HCT116 (cell line): ENCODE results near the gene MERTK. TPM values are rescaled to one million over a fixed set of nuclear protein-coding genes. Genes with fewer than 3 reads are reported as not detected.

Experiments used
- ATAC-seq: fragments of 200-7000 bp; cut with Tn5 transposase; 2 replicates; pipeline ENCODE4 v1.9.1; 2020; ENCODE audit warnings: mild to moderate bottlenecking, moderate library complexity
- BruUV-seq: library from RNA; stranded (reverse); fragments of 400-500 nt; replicated peaks from 2 replicates; lab custom pipeline; 2021; lab: Mats Ljungman, UMichigan
- CTCF ChIA-PET: fragments of 300-600 bp; sonication (Branson Sonifier 250); formaldehyde crosslinking; loops from one replicate; lab custom pipeline; 2021; ENCODE audit warnings: antibody characterized with exemption; lab: Charles Lee
- POLR2A ChIA-PET: fragments of 300-600, 350-600 bp; sonication (Branson Sonifier 250); formaldehyde crosslinking; loops from one replicate; lab custom pipeline; 2021; ENCODE audit warnings: antibody characterized with exemption; lab: Charles Lee
- RAD21 ChIA-PET, 2 experiments: fragments of 300-600 bp; sonication (Branson Sonifier 250); formaldehyde crosslinking; loops; one replicate each; lab custom pipeline; 2023; ENCODE audit warnings: low total read pairs in 2 of 2; ENCODE audit not compliant: uncharacterized antibody in 2 of 2, unreplicated experiment in 2 of 2, low non-redundant PET in 1 of 2; lab: Charles Lee
- DNase-seq: peaks from one replicate; pipeline ENCODE4 v3.0.0-alpha.2; 2010; ENCODE audit warnings: low read depth, low spot score
- H2AFZ ChIP-seq: fragments of 200-600 bp; shearing (Covaris generic), sonication (generic); 2 replicates; pipeline ENCODE4 v1.6.1; 2017; ENCODE audit warnings: low read depth, mixed run types, mixed read lengths, antibody characterized with exemption, low read length; ENCODE audit not compliant: poor library complexity, severe bottlenecking
- H3K27ac ChIP-seq: 2 replicates; pipeline ENCODE4 v1.5.1; 2012; ENCODE audit warnings: low read depth, low read length
- H3K27me3 ChIP-seq: fragments of 200-600 bp; sonication (generic); 2 replicates; pipeline ENCODE4 v1.6.1; 2016; ENCODE audit warnings: mixed run types, low read length, mixed read lengths; ENCODE audit not compliant: insufficient read depth
- H3K36me3 ChIP-seq, 2 experiments: fragments of 200-500 bp in 1 of 2; fragments of 200-600 bp in 1 of 2; sonication (Bioruptor generic) in 1 of 2; sonication (generic) in 1 of 2; 2 replicates each; pipeline versions ENCODE4 v1.5.1 to v1.6.1; 2014 to 2016; ENCODE audit warnings: low read length in 2 of 2, inconsistent platforms in 1 of 2, mixed read lengths in 1 of 2, mixed run types in 1 of 2; ENCODE audit not compliant: insufficient read depth in 2 of 2, control insufficient read depth in 1 of 2
- H3K4me1 ChIP-seq, 2 experiments: fragments of 200-600 bp in 1 of 2; sonication (generic) in 1 of 2; 2 replicates each; pipeline versions ENCODE4 v1.5.1 to v1.6.1; 2012 to 2017; ENCODE audit warnings: low read length in 2 of 2, inconsistent platforms in 1 of 2, mild to moderate bottlenecking in 1 of 2, mixed read lengths in 1 of 2, mixed run types in 1 of 2, moderate library complexity in 1 of 2; ENCODE audit not compliant: insufficient read depth in 2 of 2, control insufficient read depth in 1 of 2
- H3K4me2 ChIP-seq: fragments of 200-600 bp; sonication (generic); 2 replicates; pipeline ENCODE4 v1.6.1; 2017; ENCODE audit warnings: mixed run types, low read length, mixed read lengths
- H3K4me3 ChIP-seq, 2 experiments: fragments of 200-600 bp in 1 of 2; sonication (generic) in 1 of 2; replicated peaks in 1 of 2; 2 replicates each; pipeline ENCODE4 v1.5.1; 2011 to 2016; ENCODE audit warnings: low read length in 2 of 2, control low read depth in 1 of 2, low read depth in 1 of 2, mild to moderate bottlenecking in 1 of 2, mixed read lengths in 1 of 2, mixed run types in 1 of 2
- H3K79me2 ChIP-seq: fragments of 200-600 bp; sonication (generic); 2 replicates; pipeline ENCODE4 v1.6.1; 2017; ENCODE audit warnings: mild to moderate bottlenecking, mixed run types, low read length, moderate library complexity, mixed read lengths; ENCODE audit not compliant: insufficient read depth
- H3K9ac ChIP-seq: fragments of 200-600 bp; sonication (generic); 2 replicates; pipeline ENCODE4 v1.6.1; 2016; ENCODE audit warnings: low read length, mixed read lengths
- H3K9me2 ChIP-seq: fragments of 200-600 bp; sonication (generic), shearing (Covaris generic); 2 replicates; pipeline ENCODE4 v1.6.1; 2017; ENCODE audit warnings: mixed run types, mild to moderate bottlenecking, moderate library complexity; ENCODE audit not compliant: insufficient read depth
- H3K9me3 ChIP-seq, 2 experiments: fragments of 200-500 bp in 1 of 2; fragments of 200-600 bp in 1 of 2; sonication (Bioruptor generic) in 1 of 2; sonication (generic) in 1 of 2; 2 replicates each; pipeline ENCODE4 v1.6.1; 2014 to 2017; ENCODE audit warnings: low read length in 2 of 2, mixed read lengths in 2 of 2, inconsistent platforms in 1 of 2, low read depth in 1 of 2, mild to moderate bottlenecking in 1 of 2, mixed run types in 1 of 2, moderate library complexity in 1 of 2; ENCODE audit not compliant: control insufficient read depth in 1 of 2, insufficient read depth in 1 of 2
- H4K20me1 ChIP-seq: fragments of 200-600 bp; sonication (generic), shearing (Covaris generic); 2 replicates; pipeline ENCODE4 v1.6.1; 2017; ENCODE audit warnings: mixed run types, mild to moderate bottlenecking, moderate library complexity; ENCODE audit not compliant: insufficient read depth
- CBX3 ChIP-seq: IDR thresholded peaks from 2 replicates; pipeline ENCODE4 v1.6.1; 2012; ENCODE audit warnings: low read depth
- ELF1 ChIP-seq: IDR thresholded peaks from 2 replicates; pipeline ENCODE4 v1.6.1; 2012; ENCODE audit warnings: low read depth, borderline replicate concordance
- FOSL1 ChIP-seq: IDR thresholded peaks from 2 replicates; pipeline ENCODE4 v1.6.1; 2012; ENCODE audit warnings: low read depth
- JUND ChIP-seq: IDR thresholded peaks from 2 replicates; pipeline ENCODE4 v1.6.1; 2012
- SIN3A ChIP-seq: IDR thresholded peaks from 2 replicates; pipeline ENCODE4 v1.6.1; 2012; ENCODE audit warnings: low read depth
- SRF ChIP-seq: IDR thresholded peaks from 2 replicates; pipeline ENCODE4 v1.6.1; 2012; ENCODE audit warnings: low read depth
- TCF7L2 ChIP-seq: IDR thresholded peaks from 2 replicates; pipeline ENCODE4 v1.7.0; 2011; ENCODE audit warnings: borderline replicate concordance, inconsistent platforms; ENCODE audit not compliant: insufficient read depth, insufficient read length; ENCODE audit errors: extremely low read depth
- ZFX ChIP-seq: fragments of 450-650 bp; IDR thresholded peaks from 2 replicates; pipeline ENCODE4 v1.6.1; 2017
- ZNF274 ChIP-seq: fragments of 200-500 bp; sonication (Bioruptor generic); IDR thresholded peaks from 2 replicates; pipeline ENCODE4 v1.6.1; 2014; ENCODE audit warnings: mild to moderate bottlenecking, low read depth, low read length, inconsistent platforms
- intact Hi-C: fragments of 100-400 bp; cut with micrococcal nuclease; formaldehyde crosslinking; loops from 2 replicates; pipeline ENCODE4 v1.10.0; 2022
- total RNA-seq: library from RNA; stranded (reverse); gene quantifications from one replicate; pipeline ENCODE4 v1.2.1, GENCODE V29; 2021; ENCODE audit not compliant: unreplicated experiment
- TF ChIP-seq, protein P1 (sequence below): IDR thresholded peaks from 2 replicates; pipeline ENCODE4 v1.6.1; 2011; ENCODE audit warnings: mild to moderate bottlenecking, low read length, moderate library complexity; ENCODE audit not compliant: insufficient replicate concordance; ENCODE audit errors: extremely low read depth
- TF ChIP-seq, protein P2 (sequence below), 3 experiments: fragments of 200-600 bp in 1 of 3; sonication (generic) in 1 of 3; IDR thresholded peaks in 2 of 3; conservative IDR thresholded peaks in 1 of 3; 2 replicates each; pipeline ENCODE4 v1.5.1; 2012 to 2017; ENCODE audit warnings: low read depth in 2 of 3, low read length in 2 of 3, antibody characterized with exemption in 1 of 3, borderline replicate concordance in 1 of 3, control low read depth in 1 of 3, mild to moderate bottlenecking in 1 of 3, mixed read lengths in 1 of 3, mixed run types in 1 of 3, moderate library complexity in 1 of 3; ENCODE audit not compliant: insufficient read depth in 1 of 3
- TF ChIP-seq, protein P3 (sequence below): IDR thresholded peaks from 2 replicates; pipeline ENCODE4 v1.6.1; 2012; ENCODE audit warnings: low read depth

The MERTK gene
- total RNA-seq, 1 experiment from 2014 or later: 5.7 TPM

DNA sequence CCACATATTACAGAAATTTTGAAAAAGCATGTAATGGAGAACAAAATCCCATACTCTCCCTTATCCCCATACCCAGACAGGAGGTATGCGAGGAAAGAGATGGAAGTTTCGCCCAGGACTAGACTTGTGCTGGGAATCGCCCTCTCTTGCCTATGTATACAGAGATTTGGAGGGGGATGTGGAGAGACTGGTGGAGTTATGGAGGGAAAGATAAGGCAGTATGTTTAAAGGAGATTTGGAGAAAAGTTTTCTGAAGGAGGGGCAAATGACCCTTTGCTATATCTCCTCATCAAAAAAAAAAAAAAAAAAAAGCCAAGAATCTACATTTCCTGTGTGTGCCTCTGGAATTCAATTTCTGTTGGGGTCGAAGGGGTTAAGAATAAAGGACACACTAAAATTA, 75.3 kb downstream of the MERTK start:
- no peak for ATAC-seq
- Histone ChIP-seq H3K4me1 (peaks cover 30 to 43% of the 10 kb centered on the region in 2 experiments), H3K27ac (no peak overlapping the region), H3K4me2 (peak overlapping the region; percentile 60), H3K9me3 (peaks cover 0 to 4% of the 10 kb centered on the region in 2 experiments; a peak in 1 of 4 replicates), H3K79me2 (no peaks in the 10 kb centered on the region), H3K9me2 (no peaks in the 10 kb centered on the region), H4K20me1 (no peaks in the 10 kb centered on the region), H3K36me3 (no peaks in the 10 kb centered on the region), H3K9ac (no peak overlapping the region), H3K27me3 (no peaks in the 10 kb centered on the region), H3K4me3 (peak overlapping the region in 1 of 2 experiments; percentile 14; a peak in 1 of 4 replicates), H2AFZ (no peak overlapping the region)
- RAD21 ChIA-PET: no interaction called here
- no TSS peak for BruUV-seq
- POLR2A ChIA-PET: no interaction called here
- no peak for TF ChIP-seq CBX3
- DNase-seq: no peak
- CTCF ChIA-PET: no interaction called here
- intact Hi-C loops: no loop called here

DNA sequence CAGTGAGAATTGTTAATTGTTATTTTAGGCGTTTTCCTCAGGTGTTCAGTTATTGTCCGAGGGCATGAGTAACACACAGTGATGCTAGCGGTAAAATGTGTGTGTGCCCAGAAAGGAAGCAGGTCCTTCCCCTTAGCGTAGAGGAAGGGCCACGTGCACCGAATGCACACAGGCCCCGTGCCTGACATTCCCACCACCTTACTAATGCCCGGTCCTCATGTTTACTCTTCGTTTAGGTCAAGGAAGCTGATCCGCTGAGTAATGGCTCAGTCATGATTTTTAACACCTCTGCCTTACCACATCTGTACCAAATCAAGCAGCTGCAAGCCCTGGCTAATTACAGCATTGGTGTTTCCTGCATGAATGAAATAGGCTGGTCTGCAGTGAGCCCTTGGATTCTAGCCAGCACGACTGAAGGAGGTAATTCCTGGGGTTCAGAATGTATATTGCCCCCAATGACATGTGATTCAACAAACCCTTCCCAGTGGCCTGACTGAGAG, 76.7 kb downstream of the MERTK start:
- ATAC-seq: peak; percentile 96
- TF ChIP-seq TCF7L2: peak; percentile 92
- TF ChIP-seq ZNF274: no peak
- TF ChIP-seq ZFX: no peak
- TF ChIP-seq, protein P1, sequence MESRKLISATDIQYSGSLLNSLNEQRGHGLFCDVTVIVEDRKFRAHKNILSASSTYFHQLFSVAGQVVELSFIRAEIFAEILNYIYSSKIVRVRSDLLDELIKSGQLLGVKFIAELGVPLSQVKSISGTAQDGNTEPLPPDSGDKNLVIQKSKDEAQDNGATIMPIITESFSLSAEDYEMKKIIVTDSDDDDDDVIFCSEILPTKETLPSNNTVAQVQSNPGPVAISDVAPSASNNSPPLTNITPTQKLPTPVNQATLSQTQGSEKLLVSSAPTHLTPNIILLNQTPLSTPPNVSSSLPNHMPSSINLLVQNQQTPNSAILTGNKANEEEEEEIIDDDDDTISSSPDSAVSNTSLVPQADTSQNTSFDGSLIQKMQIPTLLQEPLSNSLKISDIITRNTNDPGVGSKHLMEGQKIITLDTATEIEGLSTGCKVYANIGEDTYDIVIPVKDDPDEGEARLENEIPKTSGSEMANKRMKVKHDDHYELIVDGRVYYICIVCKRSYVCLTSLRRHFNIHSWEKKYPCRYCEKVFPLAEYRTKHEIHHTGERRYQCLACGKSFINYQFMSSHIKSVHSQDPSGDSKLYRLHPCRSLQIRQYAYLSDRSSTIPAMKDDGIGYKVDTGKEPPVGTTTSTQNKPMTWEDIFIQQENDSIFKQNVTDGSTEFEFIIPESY: peak; percentile 84
- TF ChIP-seq JUND: peak; percentile 99
- peak; percentile 99 for TF ChIP-seq FOSL1
- TF ChIP-seq ELF1: peak; percentile 37; the same call in 1 of the 2 replicates
- TF ChIP-seq SRF: peak; percentile 92
- peak; percentile 99 for TF ChIP-seq SIN3A
- TF ChIP-seq, protein P2, sequence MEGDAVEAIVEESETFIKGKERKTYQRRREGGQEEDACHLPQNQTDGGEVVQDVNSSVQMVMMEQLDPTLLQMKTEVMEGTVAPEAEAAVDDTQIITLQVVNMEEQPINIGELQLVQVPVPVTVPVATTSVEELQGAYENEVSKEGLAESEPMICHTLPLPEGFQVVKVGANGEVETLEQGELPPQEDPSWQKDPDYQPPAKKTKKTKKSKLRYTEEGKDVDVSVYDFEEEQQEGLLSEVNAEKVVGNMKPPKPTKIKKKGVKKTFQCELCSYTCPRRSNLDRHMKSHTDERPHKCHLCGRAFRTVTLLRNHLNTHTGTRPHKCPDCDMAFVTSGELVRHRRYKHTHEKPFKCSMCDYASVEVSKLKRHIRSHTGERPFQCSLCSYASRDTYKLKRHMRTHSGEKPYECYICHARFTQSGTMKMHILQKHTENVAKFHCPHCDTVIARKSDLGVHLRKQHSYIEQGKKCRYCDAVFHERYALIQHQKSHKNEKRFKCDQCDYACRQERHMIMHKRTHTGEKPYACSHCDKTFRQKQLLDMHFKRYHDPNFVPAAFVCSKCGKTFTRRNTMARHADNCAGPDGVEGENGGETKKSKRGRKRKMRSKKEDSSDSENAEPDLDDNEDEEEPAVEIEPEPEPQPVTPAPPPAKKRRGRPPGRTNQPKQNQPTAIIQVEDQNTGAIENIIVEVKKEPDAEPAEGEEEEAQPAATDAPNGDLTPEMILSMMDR (IDR thresholded peaks at IDR 0.05 in 2 of 3, conservative IDR thresholded peaks at IDR 0.05 in 1 of 3; ENCODE audit: borderline replicate concordance in 1 of 3, insufficient read depth in 1 of 3, low read depth in 2 of 3, low read length in 2 of 3): no peak
- TF ChIP-seq, protein P3, sequence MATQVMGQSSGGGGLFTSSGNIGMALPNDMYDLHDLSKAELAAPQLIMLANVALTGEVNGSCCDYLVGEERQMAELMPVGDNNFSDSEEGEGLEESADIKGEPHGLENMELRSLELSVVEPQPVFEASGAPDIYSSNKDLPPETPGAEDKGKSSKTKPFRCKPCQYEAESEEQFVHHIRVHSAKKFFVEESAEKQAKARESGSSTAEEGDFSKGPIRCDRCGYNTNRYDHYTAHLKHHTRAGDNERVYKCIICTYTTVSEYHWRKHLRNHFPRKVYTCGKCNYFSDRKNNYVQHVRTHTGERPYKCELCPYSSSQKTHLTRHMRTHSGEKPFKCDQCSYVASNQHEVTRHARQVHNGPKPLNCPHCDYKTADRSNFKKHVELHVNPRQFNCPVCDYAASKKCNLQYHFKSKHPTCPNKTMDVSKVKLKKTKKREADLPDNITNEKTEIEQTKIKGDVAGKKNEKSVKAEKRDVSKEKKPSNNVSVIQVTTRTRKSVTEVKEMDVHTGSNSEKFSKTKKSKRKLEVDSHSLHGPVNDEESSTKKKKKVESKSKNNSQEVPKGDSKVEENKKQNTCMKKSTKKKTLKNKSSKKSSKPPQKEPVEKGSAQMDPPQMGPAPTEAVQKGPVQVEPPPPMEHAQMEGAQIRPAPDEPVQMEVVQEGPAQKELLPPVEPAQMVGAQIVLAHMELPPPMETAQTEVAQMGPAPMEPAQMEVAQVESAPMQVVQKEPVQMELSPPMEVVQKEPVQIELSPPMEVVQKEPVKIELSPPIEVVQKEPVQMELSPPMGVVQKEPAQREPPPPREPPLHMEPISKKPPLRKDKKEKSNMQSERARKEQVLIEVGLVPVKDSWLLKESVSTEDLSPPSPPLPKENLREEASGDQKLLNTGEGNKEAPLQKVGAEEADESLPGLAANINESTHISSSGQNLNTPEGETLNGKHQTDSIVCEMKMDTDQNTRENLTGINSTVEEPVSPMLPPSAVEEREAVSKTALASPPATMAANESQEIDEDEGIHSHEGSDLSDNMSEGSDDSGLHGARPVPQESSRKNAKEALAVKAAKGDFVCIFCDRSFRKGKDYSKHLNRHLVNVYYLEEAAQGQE: no peak

More for the DNA sequence above, 76.7 kb downstream of the MERTK start:
- POLR2A ChIA-PET: no interaction called here
- Histone ChIP-seq H3K4me2 (peak overlapping the region; percentile 52), H3K36me3 (no peaks in the 10 kb centered on the region), H3K79me2 (no peaks in the 10 kb centered on the region), H3K4me1 (peaks cover 30 to 43% of the 10 kb centered on the region in 2 experiments), H3K9me3 (peaks cover 0 to 4% of the 10 kb centered on the region in 2 experiments; a peak in 1 of 4 replicates), H4K20me1 (no peaks in the 10 kb centered on the region), H3K27me3 (no peaks in the 10 kb centered on the region), H3K9ac (peak overlapping the region; percentile 13; the same call in 1 of the 2 replicates), H3K4me3 (no peak overlapping the region), H3K9me2 (no peaks in the 10 kb centered on the region), H3K27ac (peak overlapping the region; percentile 23; the same call in 1 of the 2 replicates), H2AFZ (no peak overlapping the region)
- CTCF ChIA-PET: no interaction called here
- no TSS peak for BruUV-seq
- DNase-seq: peak; percentile 97
- RAD21 ChIA-PET: no interaction called here
- intact Hi-C loops: loop anchor here (1.0 to 5.0 kb wide), 3 partner anchors 29 to 77 kb away; partner anchors contain the start of gene MERTK
